GM12878 (cell line): Measurements from ENCODE around the gene TTLL10. TPM values are rescaled to one million over a fixed set of nuclear protein-coding genes. Genes with fewer than 3 reads are reported as not detected.

Source experiments
- ATF7 ChIP-seq: fragments of 450-650 bp; IDR thresholded peaks from 2 replicates; pipeline ENCODE4 v1.6.1; 2016; ENCODE audit warnings: low read depth, mild to moderate bottlenecking
- CHD4 ChIP-seq: fragments of 200-600 bp; sonication (generic); IDR thresholded peaks from 2 replicates; pipeline ENCODE4 v1.6.1; 2016; ENCODE audit warnings: mild to moderate bottlenecking
- DPF2 ChIP-seq: fragments of 450-650 bp; IDR thresholded peaks from 2 replicates; pipeline ENCODE4 v1.6.1; 2017; ENCODE audit warnings: mild to moderate bottlenecking
- KDM1A ChIP-seq: fragments of 200-600 bp; sonication (generic); IDR thresholded peaks from 2 replicates; pipeline ENCODE4 v1.6.1; 2016; ENCODE audit warnings: borderline replicate concordance
- MYC ChIP-seq: IDR thresholded peaks from 2 replicates; pipeline ENCODE4 v1.6.1; 2011; ENCODE audit warnings: mild to moderate bottlenecking, low read length, moderate library complexity, inconsistent platforms; ENCODE audit not compliant: insufficient read depth, insufficient replicate concordance, insufficient read length, severe bottlenecking
- PAX5 ChIP-seq: IDR thresholded peaks from 2 replicates; pipeline ENCODE4 v1.6.1; 2011; ENCODE audit warnings: low read depth, low read length, borderline replicate concordance
- RCOR1 ChIP-seq: conservative IDR thresholded peaks from 2 replicates; pipeline ENCODE4 v1.6.1; 2012; ENCODE audit warnings: low read depth, low read length, improper control_type of control experiment
- SRF ChIP-seq, 2 experiments: IDR thresholded peaks; 2 replicates each; pipeline ENCODE4 v1.6.1; 2011; ENCODE audit warnings: low read depth in 2 of 2, low read length in 2 of 2, mild to moderate bottlenecking in 1 of 2, moderate library complexity in 1 of 2
- STAT3 ChIP-seq: IDR thresholded peaks from 2 replicates; pipeline ENCODE4 v1.6.1; 2011; ENCODE audit warnings: low read depth, low read length, improper control_type of control experiment
- TARDBP ChIP-seq: IDR thresholded peaks from 2 replicates; pipeline ENCODE4 v1.6.1; 2016; ENCODE audit warnings: borderline replicate concordance
- ZBTB33 ChIP-seq: fragments of 450-650 bp; IDR thresholded peaks from 2 replicates; pipeline ENCODE4 v1.6.1; 2017; ENCODE audit warnings: mild to moderate bottlenecking
- ZBTB4 ChIP-seq: fragments of 450-650 bp; formaldehyde crosslinking; IDR thresholded peaks from 2 replicates; pipeline ENCODE4 v1.4.0; 2022; ENCODE audit warnings: mild to moderate bottlenecking, moderate library complexity
- ZNF274 ChIP-seq: IDR thresholded peaks from one replicate; pipeline ENCODE4 v1.8.0; 2011; ENCODE audit not compliant: insufficient read length, insufficient read depth
- polyA plus RNA-seq, 11 experiments: library from polyadenylated mRNA; depleted of rRNA in 4 of 11; unstranded in 6 of 11; stranded (reverse) in 5 of 11; fragments of >200 nt; fragmentation: Nextera tagmentation in 4 of 11; fragmentation: Illumina TruSeq in 1 of 11; extraction: Ambion mirVana in 4 of 11; extraction: Trizol in 1 of 11; gene quantifications; 1 replicate in 1 of 11; 2 replicates in 10 of 11; pipeline versions ENCODE4 v1.2.1 to v1.2.3, GENCODE V29; 2011 to 2016; ENCODE audit warnings: inconsistent platforms in 2 of 11, missing spikeins in 2 of 11, low read depth in 1 of 11
- total RNA-seq, 4 experiments: library from RNA; depleted of rRNA in 3 of 4; stranded (reverse); fragments of >200 nt in 3 of 4; fragmentation: Illumina TruSeq in 1 of 4; extraction: Trizol in 1 of 4; gene quantifications; 2 replicates each; pipeline versions ENCODE4 v1.2.1 to v1.2.3, GENCODE V29; 2013 to 2021
- TF ChIP-seq, protein P1 (sequence below): fragments of 450-650 bp; IDR thresholded peaks from 2 replicates; pipeline ENCODE4 v1.6.1; 2018; ENCODE audit warnings: borderline replicate concordance, mild to moderate bottlenecking; ENCODE audit not compliant: partially characterized antibody
- TF ChIP-seq, protein P2 (sequence below): IDR thresholded peaks from 2 replicates; pipeline ENCODE4 v1.6.1; 2012; ENCODE audit warnings: low read depth, low read length, improper control_type of control experiment
- TF ChIP-seq, protein P3 (sequence below): fragments of 450-650 bp; IDR thresholded peaks from 2 replicates; pipeline ENCODE4 v1.6.1; 2017; ENCODE audit warnings: low read depth, mild to moderate bottlenecking, moderate library complexity
- TF ChIP-seq, protein P4 (sequence below): fragments of 450-650 bp; conservative IDR thresholded peaks from 2 replicates; pipeline ENCODE4 v1.6.1; 2017; ENCODE audit warnings: mild to moderate bottlenecking, moderate library complexity

TTLL10 gene
- total and polyA plus RNA-seq, 10 of the 15 experiments (the other 5 are each of a cell fraction or from before 2014, with no cell fraction given) = not detected

GRCh38 chr1:1212780-1213344, 39.2 kb downstream of the TTLL10 start (continued):
- TF ChIP-seq, protein P1, sequence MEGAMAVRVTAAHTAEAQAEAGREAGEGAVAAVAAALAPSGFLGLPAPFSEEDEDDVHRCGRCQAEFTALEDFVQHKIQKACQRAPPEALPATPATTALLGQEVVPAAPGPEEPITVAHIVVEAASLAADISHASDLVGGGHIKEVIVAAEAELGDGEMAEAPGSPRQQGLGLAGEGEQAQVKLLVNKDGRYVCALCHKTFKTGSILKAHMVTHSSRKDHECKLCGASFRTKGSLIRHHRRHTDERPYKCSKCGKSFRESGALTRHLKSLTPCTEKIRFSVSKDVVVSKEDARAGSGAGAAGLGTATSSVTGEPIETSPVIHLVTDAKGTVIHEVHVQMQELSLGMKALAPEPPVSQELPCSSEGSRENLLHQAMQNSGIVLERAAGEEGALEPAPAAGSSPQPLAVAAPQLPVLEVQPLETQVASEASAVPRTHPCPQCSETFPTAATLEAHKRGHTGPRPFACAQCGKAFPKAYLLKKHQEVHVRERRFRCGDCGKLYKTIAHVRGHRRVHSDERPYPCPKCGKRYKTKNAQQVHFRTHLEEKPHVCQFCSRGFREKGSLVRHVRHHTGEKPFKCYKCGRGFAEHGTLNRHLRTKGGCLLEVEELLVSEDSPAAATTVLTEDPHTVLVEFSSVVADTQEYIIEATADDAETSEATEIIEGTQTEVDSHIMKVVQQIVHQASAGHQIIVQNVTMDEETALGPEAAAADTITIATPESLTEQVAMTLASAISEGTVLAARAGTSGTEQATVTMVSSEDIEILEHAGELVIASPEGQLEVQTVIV = no peak
- peak; percentile 82; the same call in 1 of the 2 replicates for TF ChIP-seq DPF2
- TF ChIP-seq ZNF274 = no peak
- TF ChIP-seq ZBTB4 (CRISPR knock-in tag) = no peak
- TF ChIP-seq SRF (IDR thresholded peaks at IDR 0.05; ENCODE audit: low read depth in 2 of 2, low read length in 2 of 2) = no peak
- no peak for TF ChIP-seq TARDBP
- TF ChIP-seq, protein P2, sequence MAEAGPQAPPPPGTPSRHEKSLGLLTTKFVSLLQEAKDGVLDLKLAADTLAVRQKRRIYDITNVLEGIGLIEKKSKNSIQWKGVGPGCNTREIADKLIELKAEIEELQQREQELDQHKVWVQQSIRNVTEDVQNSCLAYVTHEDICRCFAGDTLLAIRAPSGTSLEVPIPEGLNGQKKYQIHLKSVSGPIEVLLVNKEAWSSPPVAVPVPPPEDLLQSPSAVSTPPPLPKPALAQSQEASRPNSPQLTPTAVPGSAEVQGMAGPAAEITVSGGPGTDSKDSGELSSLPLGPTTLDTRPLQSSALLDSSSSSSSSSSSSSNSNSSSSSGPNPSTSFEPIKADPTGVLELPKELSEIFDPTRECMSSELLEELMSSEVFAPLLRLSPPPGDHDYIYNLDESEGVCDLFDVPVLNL = no peak
- no peak for TF ChIP-seq STAT3
- no peak for TF ChIP-seq RCOR1
- TF ChIP-seq, protein P3, sequence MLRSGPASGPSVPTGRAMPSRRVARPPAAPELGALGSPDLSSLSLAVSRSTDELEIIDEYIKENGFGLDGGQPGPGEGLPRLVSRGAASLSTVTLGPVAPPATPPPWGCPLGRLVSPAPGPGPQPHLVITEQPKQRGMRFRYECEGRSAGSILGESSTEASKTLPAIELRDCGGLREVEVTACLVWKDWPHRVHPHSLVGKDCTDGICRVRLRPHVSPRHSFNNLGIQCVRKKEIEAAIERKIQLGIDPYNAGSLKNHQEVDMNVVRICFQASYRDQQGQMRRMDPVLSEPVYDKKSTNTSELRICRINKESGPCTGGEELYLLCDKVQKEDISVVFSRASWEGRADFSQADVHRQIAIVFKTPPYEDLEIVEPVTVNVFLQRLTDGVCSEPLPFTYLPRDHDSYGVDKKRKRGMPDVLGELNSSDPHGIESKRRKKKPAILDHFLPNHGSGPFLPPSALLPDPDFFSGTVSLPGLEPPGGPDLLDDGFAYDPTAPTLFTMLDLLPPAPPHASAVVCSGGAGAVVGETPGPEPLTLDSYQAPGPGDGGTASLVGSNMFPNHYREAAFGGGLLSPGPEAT = 0 out of 2 replicates have a peak, but pooled peaks have one; percentile 31
- TF ChIP-seq CHD4 = no peak
- TF ChIP-seq MYC = no peak
- TF ChIP-seq KDM1A = no peak
- TF ChIP-seq ZBTB33 = no peak
- TF ChIP-seq PAX5 = 0 out of 2 replicates have a peak, but pooled peaks have one; percentile 19
- TF ChIP-seq ATF7 = 0 out of 2 replicates have a peak, but pooled peaks have one; percentile 16
- TF ChIP-seq, protein P4, sequence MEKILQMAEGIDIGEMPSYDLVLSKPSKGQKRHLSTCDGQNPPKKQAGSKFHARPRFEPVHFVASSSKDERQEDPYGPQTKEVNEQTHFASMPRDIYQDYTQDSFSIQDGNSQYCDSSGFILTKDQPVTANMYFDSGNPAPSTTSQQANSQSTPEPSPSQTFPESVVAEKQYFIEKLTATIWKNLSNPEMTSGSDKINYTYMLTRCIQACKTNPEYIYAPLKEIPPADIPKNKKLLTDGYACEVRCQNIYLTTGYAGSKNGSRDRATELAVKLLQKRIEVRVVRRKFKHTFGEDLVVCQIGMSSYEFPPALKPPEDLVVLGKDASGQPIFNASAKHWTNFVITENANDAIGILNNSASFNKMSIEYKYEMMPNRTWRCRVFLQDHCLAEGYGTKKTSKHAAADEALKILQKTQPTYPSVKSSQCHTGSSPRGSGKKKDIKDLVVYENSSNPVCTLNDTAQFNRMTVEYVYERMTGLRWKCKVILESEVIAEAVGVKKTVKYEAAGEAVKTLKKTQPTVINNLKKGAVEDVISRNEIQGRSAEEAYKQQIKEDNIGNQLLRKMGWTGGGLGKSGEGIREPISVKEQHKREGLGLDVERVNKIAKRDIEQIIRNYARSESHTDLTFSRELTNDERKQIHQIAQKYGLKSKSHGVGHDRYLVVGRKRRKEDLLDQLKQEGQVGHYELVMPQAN = 0 out of 2 replicates have a peak, but pooled peaks have one; percentile 21
